ENCODE measurements around the gene POC1B. TPM values are rescaled to one million over a fixed set of nuclear protein-coding genes. Genes with fewer than 3 reads are reported as not detected.

The POC1B gene
- total RNA-seq, 2 donors from 2014 or later, result 10.9 to 32.6 TPM

DNA sequence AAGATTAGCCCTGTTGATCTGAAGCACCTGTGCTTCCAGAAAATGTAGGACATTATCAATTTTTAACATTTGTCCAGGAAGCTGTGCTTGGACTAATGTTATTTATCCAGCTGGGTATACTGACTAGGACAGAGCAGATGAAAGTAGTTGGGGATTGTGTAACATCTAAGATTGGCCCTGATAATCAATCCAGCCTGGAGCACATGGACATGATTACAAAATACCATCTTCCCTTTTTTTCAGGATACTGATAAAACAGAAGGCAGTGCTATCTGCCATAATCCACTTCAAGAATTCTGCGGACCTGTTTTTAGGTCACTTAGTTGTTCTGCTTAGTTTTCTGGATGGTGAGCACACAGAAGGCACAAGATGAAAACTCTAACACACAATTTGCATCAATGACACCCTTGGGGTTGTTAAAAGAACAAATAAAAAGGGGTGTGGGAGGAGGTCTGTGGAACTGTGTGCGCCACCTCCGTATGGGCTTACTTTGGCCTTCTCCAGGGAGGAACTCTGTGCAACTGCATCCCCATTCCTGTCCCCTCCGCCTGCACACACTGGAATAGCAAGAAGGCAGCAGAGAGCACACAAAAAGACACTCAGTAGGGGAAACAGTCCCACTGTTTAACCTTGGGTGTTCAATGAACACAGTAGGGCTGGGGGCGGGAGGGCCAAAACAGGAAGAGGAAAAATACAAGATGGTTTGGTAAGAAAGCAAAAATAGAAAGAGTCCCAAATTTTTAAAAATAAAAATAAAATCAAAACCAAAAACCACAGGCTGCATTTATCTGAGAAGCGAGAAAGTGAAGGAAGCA is 142.4 kb downstream of the POC1B start:
- peak overlapping the region; percentile 4 to 84 (median 64) for H3K27ac ChIP-seq
- WGBS, 2 donors, result 61 to 85% methylated on average over 6 of the region's 6 CpGs
- H3K36me3 ChIP-seq (replicated peaks in 1 of 2; ENCODE audit: insufficient read depth in 1 of 2, low read depth in 2 of 2), result no peaks in the 10 kb centered on the region
- H3K4me3 ChIP-seq, result no peak overlapping the region
- H3K27me3 ChIP-seq, result no peaks in the 10 kb centered on the region
- no peak for TF ChIP-seq CTCF (IDR thresholded peaks at IDR 0.05)
- TF ChIP-seq POLR2A (IDR thresholded peaks at IDR 0.05), result no peak
- H3K4me1 ChIP-seq, result peaks cover 48% of the 10 kb centered on the region
- DNase-seq (no peak), ATAC-seq (no peak)
- no peaks in the 10 kb centered on the region for H3K9me3 ChIP-seq
- intact Hi-C loops (cut with DNase I), result no loop called here

DNA sequence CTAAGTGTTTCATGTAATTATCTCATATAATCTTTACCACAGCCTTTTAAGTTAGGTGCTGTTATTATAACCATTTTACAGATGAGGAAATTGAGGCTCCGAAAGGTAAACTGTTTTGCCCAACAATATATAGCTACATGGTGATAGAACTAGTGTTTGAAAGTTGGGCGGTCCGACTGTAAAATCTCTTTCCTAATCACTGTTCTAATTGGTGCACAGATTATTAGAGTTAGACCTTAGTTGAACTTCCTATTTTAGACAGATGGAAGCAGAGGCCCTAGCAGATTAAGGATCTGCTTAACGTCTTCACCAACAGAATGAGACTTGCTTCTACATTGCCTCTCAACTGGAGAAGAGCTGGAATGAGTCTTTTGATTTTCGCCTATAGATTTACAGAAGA is 143.5 kb downstream of the POC1B start:
- no peak for ATAC-seq
- TF ChIP-seq POLR2A (IDR thresholded peaks at IDR 0.05), result no peak
- TF ChIP-seq CTCF (IDR thresholded peaks at IDR 0.05), result no peak
- Histone ChIP-seq H3K4me1 (peaks cover 48% of the 10 kb centered on the region), H3K9me3 (no peaks in the 10 kb centered on the region), H3K4me3 (no peak overlapping the region), H3K36me3 (replicated peaks in 1 of 2; ENCODE audit: insufficient read depth in 1 of 2, low read depth in 2 of 2) (no peaks in the 10 kb centered on the region), H3K27me3 (no peaks in the 10 kb centered on the region), H3K27ac (peak overlapping the region in 2 of 4 donors; percentile 66 to 84)
- DNase-seq, result no peak
- intact Hi-C loops (cut with DNase I), result no loop called here
- WGBS, 2 donors, result 72 to 88% methylated on average over 5 of the region's 5 CpGs

GRCh38 chr12:89379839-89380467 is 145.9 kb downstream of the POC1B start:
- 81 to 91% methylated on average over 5 of the region's 5 CpGs for WGBS, 2 donors
- H3K9me3 ChIP-seq, result no peaks in the 10 kb centered on the region
- DNase-seq, result no peak
- no peak overlapping the region for H3K4me3 ChIP-seq
- no peaks in the 10 kb centered on the region for H3K36me3 ChIP-seq (replicated peaks in 1 of 2; ENCODE audit: insufficient read depth in 1 of 2, low read depth in 2 of 2)
- no peaks in the 10 kb centered on the region for H3K27me3 ChIP-seq
- H3K4me1 ChIP-seq, result peaks cover 30% of the 10 kb centered on the region
- no peak for ATAC-seq
- intact Hi-C loops (cut with DNase I), result no loop called here
- peak overlapping the region in 1 of 4 donors; percentile 1 for H3K27ac ChIP-seq
- TF ChIP-seq POLR2A (IDR thresholded peaks at IDR 0.05) (no peak), CTCF (IDR thresholded peaks at IDR 0.05) (no peak)

DNA sequence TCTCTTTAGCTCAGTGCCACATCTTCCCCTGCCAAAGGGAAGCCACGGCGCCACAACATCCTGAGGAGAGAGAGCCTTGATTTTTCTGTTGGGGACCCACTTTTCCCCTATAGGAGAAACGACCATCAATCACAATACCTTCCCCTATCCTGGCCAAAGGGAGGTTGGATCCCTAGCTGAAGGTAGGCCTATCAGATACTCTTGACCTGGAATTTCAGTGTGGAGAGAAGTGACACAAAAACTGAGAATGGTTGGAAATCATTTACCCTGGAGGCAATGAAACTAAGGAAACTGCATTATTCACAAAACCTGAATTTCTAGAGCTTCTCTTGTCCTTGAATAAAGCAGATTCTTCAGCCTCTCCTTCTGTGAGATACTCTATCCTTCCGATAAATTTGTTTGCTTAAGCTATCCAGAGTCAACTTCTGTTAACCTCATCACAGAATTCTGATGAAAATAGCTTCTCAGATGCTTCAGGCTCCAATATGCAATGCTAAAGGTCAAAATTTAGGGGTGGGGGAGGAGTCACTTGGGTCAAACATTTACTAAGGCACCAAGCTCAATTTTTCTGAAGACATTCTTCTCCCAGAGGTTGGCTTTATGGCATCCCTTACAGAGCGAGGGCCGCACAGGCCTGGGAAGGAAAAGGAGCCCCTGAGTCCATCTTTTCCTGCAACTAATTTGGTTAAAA is 146.6 kb downstream of the POC1B start:
- TF ChIP-seq POLR2A (IDR thresholded peaks at IDR 0.05) (no peak), CTCF (IDR thresholded peaks at IDR 0.05) (no peak)
- Histone ChIP-seq H3K9me3 (no peaks in the 10 kb centered on the region), H3K27ac (peak overlapping the region in 1 of 4 donors; percentile 1), H3K4me3 (no peak overlapping the region), H3K4me1 (peaks cover 27% of the 10 kb centered on the region), H3K36me3 (replicated peaks in 1 of 2; ENCODE audit: insufficient read depth in 1 of 2, low read depth in 2 of 2) (no peaks in the 10 kb centered on the region), H3K27me3 (no peaks in the 10 kb centered on the region)
- DNase-seq (no peak), ATAC-seq (no peak)
- intact Hi-C loops (cut with DNase I), result no loop called here
- 65 to 75% methylated on average over 6 of the region's 6 CpGs for WGBS, 2 donors

All from body of pancreas (tissue), 4 donors.